Measurements from ENCODE around the gene OLFML1.

OLFML1 gene

DNA sequence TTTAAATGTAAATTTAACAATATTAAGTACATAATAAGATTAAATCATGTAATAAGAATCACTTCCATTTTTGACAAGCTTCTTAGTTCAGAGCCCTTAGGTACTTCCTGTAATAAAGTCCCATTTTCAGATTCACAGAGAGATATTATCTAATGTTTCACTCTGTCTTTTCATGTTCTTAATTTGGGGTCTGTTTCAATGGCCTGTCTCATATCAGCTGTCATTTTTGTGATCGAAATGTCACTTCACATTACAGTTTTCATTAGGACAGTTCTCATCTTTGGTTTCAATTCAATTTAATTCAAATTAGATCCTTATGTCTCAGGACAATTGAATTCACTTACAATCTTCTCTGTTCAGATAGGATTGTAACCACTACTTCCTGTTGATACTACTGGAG lies 22.6 kb upstream of the OLFML1 start:
- CTCF ChIA-PET: no interaction called here

DNA sequence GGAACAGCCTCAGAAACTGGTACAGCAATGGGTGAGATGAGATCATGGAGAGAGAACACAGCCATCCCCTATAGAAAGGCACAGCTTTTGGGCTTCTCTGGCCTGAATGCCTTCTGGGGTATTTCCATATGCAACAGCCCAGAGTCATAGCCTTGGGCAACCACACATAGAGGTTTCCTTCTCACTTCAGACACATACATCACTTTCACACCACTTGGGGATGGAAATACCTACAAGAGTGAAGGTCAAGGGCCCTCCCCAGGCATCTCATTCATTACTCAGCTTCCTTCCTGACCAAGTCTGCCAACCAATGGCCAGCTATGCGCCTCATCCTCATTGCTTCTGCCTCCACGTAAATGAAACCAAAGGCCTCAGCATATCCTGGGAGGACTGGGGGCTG lies 17.7 kb upstream of the OLFML1 start:
- TF ChIP-seq ARNT (IDR thresholded peaks at IDR 0.05): no peak
- no peak for TF ChIP-seq FOXA1 (IDR thresholded peaks at IDR 0.05)
- TF ChIP-seq, protein P1, sequence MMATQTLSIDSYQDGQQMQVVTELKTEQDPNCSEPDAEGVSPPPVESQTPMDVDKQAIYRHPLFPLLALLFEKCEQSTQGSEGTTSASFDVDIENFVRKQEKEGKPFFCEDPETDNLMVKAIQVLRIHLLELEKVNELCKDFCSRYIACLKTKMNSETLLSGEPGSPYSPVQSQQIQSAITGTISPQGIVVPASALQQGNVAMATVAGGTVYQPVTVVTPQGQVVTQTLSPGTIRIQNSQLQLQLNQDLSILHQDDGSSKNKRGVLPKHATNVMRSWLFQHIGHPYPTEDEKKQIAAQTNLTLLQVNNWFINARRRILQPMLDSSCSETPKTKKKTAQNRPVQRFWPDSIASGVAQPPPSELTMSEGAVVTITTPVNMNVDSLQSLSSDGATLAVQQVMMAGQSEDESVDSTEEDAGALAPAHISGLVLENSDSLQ (IDR thresholded peaks at IDR 0.05): no peak
- no peak for TF ChIP-seq TARDBP (IDR thresholded peaks at IDR 0.05)
- no peak for TF ChIP-seq HDGF (IDR thresholded peaks at IDR 0.05; ENCODE audit: borderline replicate concordance)
- TF ChIP-seq CTBP1 (IDR thresholded peaks at IDR 0.05; ENCODE audit: borderline replicate concordance): no peak
- no peak for TF ChIP-seq NFRKB (IDR thresholded peaks at IDR 0.05)
- TF ChIP-seq ZNF384 (IDR thresholded peaks at IDR 0.05): no peak
- no peak for TF ChIP-seq L3MBTL2 (conservative IDR thresholded peaks at IDR 0.05)
- no peak for TF ChIP-seq SUZ12 (IDR thresholded peaks at IDR 0.05)
- TF ChIP-seq LEF1 (IDR thresholded peaks at IDR 0.05; ENCODE audit: borderline replicate concordance): no peak
- TF ChIP-seq SP1 (IDR thresholded peaks at IDR 0.05): no peak
- no peak for TF ChIP-seq BHLHE40 (IDR thresholded peaks at IDR 0.05; ENCODE audit: borderline replicate concordance)
- TF ChIP-seq ELF4 (IDR thresholded peaks at IDR 0.05): no peak
- DNase-seq (ENCODE audit: extremely low spot score): no peak
- POLR2A ChIA-PET: no interaction called here
- CTCF ChIA-PET: no interaction called here

More for the DNA sequence above, 22.6 kb upstream of the OLFML1 start:
- no peak for DNase-seq (ENCODE audit: extremely low spot score)
- no peak for TF ChIP-seq LEF1 (IDR thresholded peaks at IDR 0.05; ENCODE audit: borderline replicate concordance)
- POLR2A ChIA-PET: no interaction called here

DNA sequence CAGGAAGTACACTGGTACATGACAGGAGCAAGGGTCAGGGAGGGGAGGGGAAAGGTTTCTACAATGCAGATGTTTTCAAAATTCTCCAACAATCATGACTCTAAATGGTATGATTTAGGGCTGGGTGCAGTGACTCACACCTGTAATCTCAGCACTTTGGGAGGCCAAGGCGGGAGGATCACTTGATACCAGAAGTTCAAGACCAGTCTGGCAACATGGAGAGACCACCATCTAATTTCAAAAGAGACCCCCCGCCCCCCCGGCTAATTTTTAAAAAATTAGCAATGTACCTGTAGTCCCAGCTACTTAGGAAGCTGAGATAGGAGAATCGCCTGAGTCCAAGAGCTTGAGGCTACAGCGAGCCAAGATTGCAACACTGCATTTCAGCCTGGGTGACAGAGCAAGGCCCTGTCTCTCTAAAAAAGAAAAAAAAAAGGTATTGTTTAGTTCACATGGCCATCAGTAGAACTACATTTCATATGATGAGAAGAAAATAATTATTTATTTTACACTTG lies 15.9 kb upstream of the OLFML1 start:
- no peak for DNase-seq (ENCODE audit: extremely low spot score)
- ChIA-PET POLR2A (no interaction called here), CTCF (no interaction called here)
- no peak for TF ChIP-seq SUZ12 (IDR thresholded peaks at IDR 0.05)
- TF ChIP-seq ARNT (IDR thresholded peaks at IDR 0.05): no peak
- TF ChIP-seq FOXK2 (IDR thresholded peaks at IDR 0.05): no peak
- no peak for TF ChIP-seq SP1 (IDR thresholded peaks at IDR 0.05)
- TF ChIP-seq FOXM1 (IDR thresholded peaks at IDR 0.05; ENCODE audit: borderline replicate concordance): no peak
- TF ChIP-seq BHLHE40 (IDR thresholded peaks at IDR 0.05; ENCODE audit: borderline replicate concordance): no peak

DNA sequence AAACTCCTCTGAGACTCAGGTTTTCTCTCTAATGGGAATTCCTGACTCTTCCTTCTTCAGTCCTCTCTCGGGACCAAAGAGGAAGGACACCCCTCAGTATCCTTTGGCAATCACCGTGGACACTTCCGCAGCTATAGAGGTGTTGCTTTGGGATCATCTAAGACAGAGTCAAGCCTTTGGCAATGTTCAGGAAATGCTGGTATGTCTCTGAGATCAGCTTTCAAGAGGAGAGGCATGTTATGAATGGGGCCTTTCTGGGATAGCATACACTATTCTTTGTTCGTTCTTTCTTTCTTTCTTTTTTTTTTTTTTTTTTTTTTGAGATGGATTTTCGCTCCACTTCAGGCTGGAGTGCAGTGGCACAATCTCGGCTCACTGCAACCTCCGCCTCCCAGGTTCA lies 14.2 kb upstream of the OLFML1 start:
- DNase-seq (ENCODE audit: extremely low spot score): no peak
- CTCF ChIA-PET: interaction anchor here (1.4 kb wide), 1 partner anchor 12 kb away, joined by 3 read pairs; no protein-coding TSS in a partner anchor
- POLR2A ChIA-PET: no interaction called here
- TF ChIP-seq, protein P1 (IDR thresholded peaks at IDR 0.05): no peak
- TF ChIP-seq FOXK2 (IDR thresholded peaks at IDR 0.05) (no peak), SP1 (IDR thresholded peaks at IDR 0.05) (no peak), FOXA1 (IDR thresholded peaks at IDR 0.05) (no peak), TARDBP (IDR thresholded peaks at IDR 0.05) (no peak), FOXM1 (IDR thresholded peaks at IDR 0.05; ENCODE audit: borderline replicate concordance) (no peak), ELF4 (IDR thresholded peaks at IDR 0.05) (no peak), ARNT (IDR thresholded peaks at IDR 0.05) (no peak), BHLHE40 (IDR thresholded peaks at IDR 0.05; ENCODE audit: borderline replicate concordance) (no peak), HDGF (IDR thresholded peaks at IDR 0.05; ENCODE audit: borderline replicate concordance) (no peak), SUZ12 (IDR thresholded peaks at IDR 0.05) (no peak), LEF1 (IDR thresholded peaks at IDR 0.05; ENCODE audit: borderline replicate concordance) (no peak), CTBP1 (IDR thresholded peaks at IDR 0.05; ENCODE audit: borderline replicate concordance) (no peak), NFRKB (IDR thresholded peaks at IDR 0.05) (no peak), ZNF384 (IDR thresholded peaks at IDR 0.05) (no peak), L3MBTL2 (conservative IDR thresholded peaks at IDR 0.05) (no peak)

DNA sequence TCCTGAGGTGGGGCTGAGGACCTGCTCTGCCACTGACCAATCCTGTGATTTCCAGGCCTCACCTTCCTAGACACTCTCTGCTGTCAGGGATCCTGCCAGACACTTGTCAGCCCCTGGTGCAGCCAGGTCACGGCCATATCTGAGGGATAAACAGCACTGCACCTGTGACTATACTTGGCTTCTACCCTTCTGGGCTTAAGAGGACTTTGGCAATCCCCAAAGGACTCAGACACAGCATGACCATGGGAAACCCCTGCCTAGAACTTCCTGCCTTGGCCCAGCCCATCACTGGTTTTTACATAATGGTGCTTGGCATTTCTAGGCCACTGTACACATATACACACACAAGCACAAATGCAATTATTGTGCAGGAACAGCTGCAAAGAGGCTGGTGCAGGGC lies 11.6 kb upstream of the OLFML1 start:
- CTCF ChIA-PET: no interaction called here
- TF ChIP-seq NFRKB (IDR thresholded peaks at IDR 0.05) (no peak), TARDBP (IDR thresholded peaks at IDR 0.05) (no peak), ARNT (IDR thresholded peaks at IDR 0.05) (no peak), CTBP1 (IDR thresholded peaks at IDR 0.05; ENCODE audit: borderline replicate concordance) (no peak), BHLHE40 (IDR thresholded peaks at IDR 0.05; ENCODE audit: borderline replicate concordance) (no peak), SP1 (IDR thresholded peaks at IDR 0.05) (no peak), SUZ12 (IDR thresholded peaks at IDR 0.05) (no peak), ZNF384 (IDR thresholded peaks at IDR 0.05) (no peak)
- TF ChIP-seq, protein P1 (IDR thresholded peaks at IDR 0.05): no peak
- DNase-seq (ENCODE audit: extremely low spot score): no peak
- POLR2A ChIA-PET: no interaction called here

DNA sequence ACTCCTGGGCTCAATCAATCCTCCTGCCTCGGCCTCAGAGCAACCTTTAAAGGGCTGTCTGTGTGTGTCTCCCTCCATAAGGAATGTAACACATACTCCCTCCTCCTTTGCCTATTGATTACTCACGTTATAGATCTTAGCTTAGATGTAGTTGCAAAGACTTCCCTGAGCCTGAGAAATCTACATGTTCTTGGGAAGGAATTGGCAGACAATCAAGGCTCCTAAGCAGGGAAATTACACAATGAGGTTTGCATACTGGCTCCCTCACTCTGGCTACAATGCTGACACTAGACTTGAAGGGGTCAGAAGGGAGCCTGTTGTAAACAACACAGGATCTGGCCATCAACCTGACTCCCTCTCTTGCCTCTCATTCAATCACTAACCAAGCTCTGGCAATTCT lies 5.2 kb upstream of the OLFML1 start:
- no peak for DNase-seq (ENCODE audit: extremely low spot score)
- POLR2A ChIA-PET: no interaction called here
- TF ChIP-seq, protein P1 (IDR thresholded peaks at IDR 0.05): no peak
- no peak for TF ChIP-seq LEF1 (IDR thresholded peaks at IDR 0.05; ENCODE audit: borderline replicate concordance)
- no peak for TF ChIP-seq ZNF384 (IDR thresholded peaks at IDR 0.05)
- no peak for TF ChIP-seq SP1 (IDR thresholded peaks at IDR 0.05)
- TF ChIP-seq FOXM1 (IDR thresholded peaks at IDR 0.05; ENCODE audit: borderline replicate concordance): no peak
- TF ChIP-seq ARNT (IDR thresholded peaks at IDR 0.05): no peak
- no peak for TF ChIP-seq SUZ12 (IDR thresholded peaks at IDR 0.05)
- TF ChIP-seq L3MBTL2 (conservative IDR thresholded peaks at IDR 0.05): no peak
- CTCF ChIA-PET: no interaction called here
